Tibial nerve (tissue), 4 donors: Measurements from ENCODE around the gene APLN.

ENCODE experiments used
- EP300 ChIP-seq, 2 donors: sonication (generic); formaldehyde crosslinking; IDR thresholded peaks; one replicate each; pipeline ENCODE4 v1.6.1; 2017; ENCODE audit warnings: antibody characterized with exemption in 2 of 2, mild to moderate bottlenecking in 1 of 2
- POLR2A ChIP-seq, 2 donors: fragments of 450-650 bp; IDR thresholded peaks; one replicate each; pipeline ENCODE4 v1.6.1; 2017; ENCODE audit warnings: antibody characterized with exemption in 2 of 2, mild to moderate bottlenecking in 2 of 2, moderate library complexity in 2 of 2
- TF ChIP-seq, protein P1 (sequence below), 5 experiments: fragments of 200-600 bp in 3 of 5; fragments of 450-650 bp in 2 of 5; sonication (generic) in 3 of 5; IDR thresholded peaks; one replicate each; pipeline ENCODE4 v1.5.1; 2016 to 2019; ENCODE audit warnings: antibody characterized with exemption in 5 of 5, mild to moderate bottlenecking in 3 of 5, moderate library complexity in 2 of 5

GRCh38 chrX:129634541-129634940 is 20.2 kb downstream of the APLN start:
- TF ChIP-seq, protein P1, sequence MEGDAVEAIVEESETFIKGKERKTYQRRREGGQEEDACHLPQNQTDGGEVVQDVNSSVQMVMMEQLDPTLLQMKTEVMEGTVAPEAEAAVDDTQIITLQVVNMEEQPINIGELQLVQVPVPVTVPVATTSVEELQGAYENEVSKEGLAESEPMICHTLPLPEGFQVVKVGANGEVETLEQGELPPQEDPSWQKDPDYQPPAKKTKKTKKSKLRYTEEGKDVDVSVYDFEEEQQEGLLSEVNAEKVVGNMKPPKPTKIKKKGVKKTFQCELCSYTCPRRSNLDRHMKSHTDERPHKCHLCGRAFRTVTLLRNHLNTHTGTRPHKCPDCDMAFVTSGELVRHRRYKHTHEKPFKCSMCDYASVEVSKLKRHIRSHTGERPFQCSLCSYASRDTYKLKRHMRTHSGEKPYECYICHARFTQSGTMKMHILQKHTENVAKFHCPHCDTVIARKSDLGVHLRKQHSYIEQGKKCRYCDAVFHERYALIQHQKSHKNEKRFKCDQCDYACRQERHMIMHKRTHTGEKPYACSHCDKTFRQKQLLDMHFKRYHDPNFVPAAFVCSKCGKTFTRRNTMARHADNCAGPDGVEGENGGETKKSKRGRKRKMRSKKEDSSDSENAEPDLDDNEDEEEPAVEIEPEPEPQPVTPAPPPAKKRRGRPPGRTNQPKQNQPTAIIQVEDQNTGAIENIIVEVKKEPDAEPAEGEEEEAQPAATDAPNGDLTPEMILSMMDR (IDR thresholded peaks at IDR 0.05) = no peak
- no peak for TF ChIP-seq EP300 (IDR thresholded peaks at IDR 0.05)
- TF ChIP-seq POLR2A (IDR thresholded peaks at IDR 0.05) = no peak
